K562 (cell line): ENCODE data around the gene RBM20. TPM values are rescaled to one million over a fixed set of nuclear protein-coding genes. Genes with fewer than 3 reads are reported as not detected.

ENCODE experiments used
- ARID2 ChIP-seq: fragments of 450-650 bp; IDR thresholded peaks from 2 replicates; pipeline ENCODE4 v1.6.1; 2017; ENCODE audit warnings: antibody characterized with exemption, mild to moderate bottlenecking
- ATF2 ChIP-seq: sonication (generic); formaldehyde crosslinking; IDR thresholded peaks from 2 replicates; pipeline ENCODE4 v1.8.1; 2022; ENCODE audit warnings: missing genetic modification reagents
- BMI1 ChIP-seq: fragments of 150-350 bp; IDR thresholded peaks from 2 replicates; pipeline ENCODE4 v1.6.1; 2014; ENCODE audit warnings: low read length
- CXXC5 ChIP-seq: fragments of 250-450 bp; sonication (Bioruptor Pico); IDR thresholded peaks from 2 replicates; pipeline ENCODE4 v1.8.0; 2022; ENCODE audit warnings: inconsistent platforms, mild to moderate bottlenecking, moderate library complexity
- EHMT2 ChIP-seq: fragments of 450-650 bp; IDR thresholded peaks from 2 replicates; pipeline ENCODE4 v1.6.1; 2018; ENCODE audit warnings: antibody characterized with exemption
- FOXA3 ChIP-seq, 2 experiments: fragments of 450-650 bp in 1 of 2; sonication (generic) in 1 of 2; formaldehyde crosslinking; IDR thresholded peaks in 1 of 2; conservative IDR thresholded peaks in 1 of 2; 2 replicates each; pipeline versions ENCODE4 v1.4.0 to v1.8.0; 2020 to 2022; ENCODE audit warnings: mild to moderate bottlenecking in 2 of 2, missing genetic modification reagents in 1 of 2
- FOXJ2 ChIP-seq: fragments of 200-800 bp; sonication (Bioruptor generic); IDR thresholded peaks from 2 replicates; pipeline ENCODE4 v1.6.1; 2016; ENCODE audit warnings: missing genetic modification characterization, missing compliant biosample characterization
- GATAD2B ChIP-seq: fragments of 450-650 bp; IDR thresholded peaks from 2 replicates; pipeline ENCODE4 v1.6.1; 2017; ENCODE audit warnings: mild to moderate bottlenecking, borderline replicate concordance
- MECOM ChIP-seq: fragments of 250-450 bp; sonication (Bioruptor Pico); IDR thresholded peaks from 2 replicates; pipeline ENCODE4 v1.8.0; 2022; ENCODE audit warnings: inconsistent platforms
- NFRKB ChIP-seq: fragments of 450-650 bp; IDR thresholded peaks from 2 replicates; pipeline ENCODE4 v1.6.1; 2016; ENCODE audit warnings: low read depth
- PHF8 ChIP-seq: fragments of 200-600 bp; sonication (generic); IDR thresholded peaks from 2 replicates; pipeline ENCODE4 v1.6.1; 2012; ENCODE audit warnings: mixed run types, mild to moderate bottlenecking, inconsistent platforms, low read length, moderate library complexity, borderline replicate concordance
- RBM34 ChIP-seq: fragments of 200-400 bp; formaldehyde crosslinking; IDR thresholded peaks from 2 replicates; pipeline ENCODE4 v1.6.1; 2018; ENCODE audit warnings: low read length, borderline replicate concordance; ENCODE audit not compliant: insufficient read depth
- SAFB ChIP-seq: fragments of 200-400 bp; formaldehyde crosslinking; IDR thresholded peaks from 2 replicates; pipeline ENCODE4 v1.6.1; 2017; ENCODE audit warnings: low read depth, low read length, borderline replicate concordance
- VEZF1 ChIP-seq: fragments of 200-800 bp; sonication (Bioruptor generic); IDR thresholded peaks from 2 replicates; pipeline ENCODE4 v1.6.1; 2017; ENCODE audit warnings: missing genetic modification characterization, missing compliant biosample characterization
- ZFP36 ChIP-seq: fragments of 150-350 bp; IDR thresholded peaks from 2 replicates; pipeline ENCODE4 v1.6.1; 2018; ENCODE audit warnings: low read length, low read depth; ENCODE audit not compliant: partially characterized antibody
- ZNF507 ChIP-seq: conservative IDR thresholded peaks from 2 replicates; pipeline ENCODE4 v1.6.1; 2017; ENCODE audit warnings: missing genetic modification characterization, missing compliant biosample characterization
- ZNF586 ChIP-seq: fragments of 450-650 bp; formaldehyde crosslinking; conservative IDR thresholded peaks from 2 replicates; pipeline ENCODE4 v1.4.0; 2020; ENCODE audit warnings: mild to moderate bottlenecking, moderate library complexity
- ZNF589 ChIP-seq: fragments of 200-800 bp; sonication (Bioruptor generic); IDR thresholded peaks from 2 replicates; pipeline ENCODE4 v1.6.1; 2016; ENCODE audit warnings: low read depth, missing genetic modification characterization, missing compliant biosample characterization
- ZNF785 ChIP-seq: fragments of 250-450 bp; sonication (Bioruptor Pico); IDR thresholded peaks from 2 replicates; pipeline ENCODE4 v1.4.0; 2020; ENCODE audit warnings: mild to moderate bottlenecking
- polyA plus RNA-seq, 8 experiments: library from polyadenylated mRNA; depleted of rRNA in 4 of 8; stranded (reverse) in 5 of 8; unstranded in 3 of 8; fragments of >200 nt; fragmentation: Nextera tagmentation in 2 of 8; fragmentation: Illumina TruSeq in 1 of 8; extraction: Ambion mirVana in 2 of 8; extraction: Trizol in 1 of 8; gene quantifications; 2 replicates each; pipeline versions ENCODE4 v1.2.1 to v1.2.3, GENCODE V29; 2011 to 2014; ENCODE audit warnings: inconsistent platforms in 1 of 8, missing spikeins in 1 of 8
- total RNA-seq, 7 experiments: library from RNA; depleted of rRNA in 6 of 7; stranded (reverse); fragments of >200 nt in 6 of 7; fragmentation: Illumina TruSeq in 2 of 7; extraction: Trizol in 2 of 7; gene quantifications; 2 replicates each; pipeline versions ENCODE4 v1.2.1 to v1.2.3, GENCODE V29; 2011 to 2021; ENCODE audit warnings: low replicate concordance in 1 of 7
- TF ChIP-seq, protein P1 (sequence below): sonication (generic); IDR thresholded peaks from 2 replicates; pipeline ENCODE4 v1.6.1; 2016
- TF ChIP-seq, protein P2 (sequence below): sonication (generic); formaldehyde crosslinking; IDR thresholded peaks from 2 replicates; pipeline ENCODE4 v1.9.0; 2022; ENCODE audit warnings: mild to moderate bottlenecking, missing genetic modification reagents
- TF ChIP-seq, protein P3 (sequence below): fragments of 450-650 bp; IDR thresholded peaks from 2 replicates; pipeline ENCODE4 v1.6.1; 2017; ENCODE audit warnings: antibody characterized with exemption, mild to moderate bottlenecking

The RBM20 gene
- total and polyA plus RNA-seq, 9 of the 15 experiments (the other 6 are each of a cell fraction or from before 2014, with no cell fraction given), result 0.63 to 5.7 (median 3.2) TPM

DNA sequence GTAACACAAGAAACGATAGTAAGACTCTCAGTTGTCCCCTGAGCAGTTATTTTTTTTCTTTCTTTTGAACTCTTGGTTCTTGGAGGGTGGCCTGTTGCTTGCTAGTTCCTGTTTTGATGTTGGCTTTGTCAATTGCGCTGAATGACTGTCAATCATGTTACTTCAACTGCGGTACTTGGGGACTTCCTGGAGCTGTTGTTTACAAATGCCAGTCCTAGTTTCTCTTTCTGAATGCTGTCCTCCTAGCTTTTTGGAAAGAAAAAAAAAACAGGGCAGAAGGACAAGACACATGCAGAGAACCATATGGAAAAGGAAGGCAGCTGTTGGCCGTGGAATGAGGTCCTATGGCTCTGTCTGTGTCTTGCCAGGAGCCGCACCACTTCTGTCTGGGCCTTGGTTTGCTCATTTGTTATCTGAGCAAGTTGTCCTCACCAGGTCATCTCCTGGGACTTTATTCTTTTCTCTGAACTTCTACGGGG is 220.6 kb downstream of the RBM20 start (continued):
- TF ChIP-seq, protein P1, sequence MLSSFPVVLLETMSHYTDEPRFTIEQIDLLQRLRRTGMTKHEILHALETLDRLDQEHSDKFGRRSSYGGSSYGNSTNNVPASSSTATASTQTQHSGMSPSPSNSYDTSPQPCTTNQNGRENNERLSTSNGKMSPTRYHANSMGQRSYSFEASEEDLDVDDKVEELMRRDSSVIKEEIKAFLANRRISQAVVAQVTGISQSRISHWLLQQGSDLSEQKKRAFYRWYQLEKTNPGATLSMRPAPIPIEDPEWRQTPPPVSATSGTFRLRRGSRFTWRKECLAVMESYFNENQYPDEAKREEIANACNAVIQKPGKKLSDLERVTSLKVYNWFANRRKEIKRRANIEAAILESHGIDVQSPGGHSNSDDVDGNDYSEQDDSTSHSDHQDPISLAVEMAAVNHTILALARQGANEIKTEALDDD, result no peak
- TF ChIP-seq NFRKB (0 out of 2 replicates have a peak, but pooled peaks have one; percentile 48), SAFB (no peak), ZNF589 (CRISPR knock-in tag) (no peak), ZNF507 (tag) (no peak), FOXJ2 (tag) (no peak), EHMT2 (no peak), PHF8 (peak; percentile 15; the same call in 1 of the 2 replicates), ZNF586 (CRISPR knock-in tag) (no peak), ATF2 (CRISPR knock-in tag) (no peak), ARID2 (no peak), CXXC5 (CRISPR knock-in tag) (0 out of 2 replicates have a peak, but pooled peaks have one; percentile 39), ZFP36 (no peak), VEZF1 (CRISPR knock-in tag) (0 out of 2 replicates have a peak, but pooled peaks have one; percentile 4), ZNF785 (CRISPR knock-in tag) (no peak), GATAD2B (no peak), BMI1 (no peak), MECOM (no peak), RBM34 (no peak), FOXA3 (CRISPR knock-in tag; conservative IDR thresholded peaks at IDR 0.05 in 1 of 2, IDR thresholded peaks at IDR 0.05 in 1 of 2) (peak in 1 of 2 experiments; percentile 55; a peak in 1 of 4 replicates)
- TF ChIP-seq, protein P2, sequence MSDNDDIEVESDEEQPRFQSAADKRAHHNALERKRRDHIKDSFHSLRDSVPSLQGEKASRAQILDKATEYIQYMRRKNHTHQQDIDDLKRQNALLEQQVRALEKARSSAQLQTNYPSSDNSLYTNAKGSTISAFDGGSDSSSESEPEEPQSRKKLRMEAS, result no peak
- TF ChIP-seq, protein P3, sequence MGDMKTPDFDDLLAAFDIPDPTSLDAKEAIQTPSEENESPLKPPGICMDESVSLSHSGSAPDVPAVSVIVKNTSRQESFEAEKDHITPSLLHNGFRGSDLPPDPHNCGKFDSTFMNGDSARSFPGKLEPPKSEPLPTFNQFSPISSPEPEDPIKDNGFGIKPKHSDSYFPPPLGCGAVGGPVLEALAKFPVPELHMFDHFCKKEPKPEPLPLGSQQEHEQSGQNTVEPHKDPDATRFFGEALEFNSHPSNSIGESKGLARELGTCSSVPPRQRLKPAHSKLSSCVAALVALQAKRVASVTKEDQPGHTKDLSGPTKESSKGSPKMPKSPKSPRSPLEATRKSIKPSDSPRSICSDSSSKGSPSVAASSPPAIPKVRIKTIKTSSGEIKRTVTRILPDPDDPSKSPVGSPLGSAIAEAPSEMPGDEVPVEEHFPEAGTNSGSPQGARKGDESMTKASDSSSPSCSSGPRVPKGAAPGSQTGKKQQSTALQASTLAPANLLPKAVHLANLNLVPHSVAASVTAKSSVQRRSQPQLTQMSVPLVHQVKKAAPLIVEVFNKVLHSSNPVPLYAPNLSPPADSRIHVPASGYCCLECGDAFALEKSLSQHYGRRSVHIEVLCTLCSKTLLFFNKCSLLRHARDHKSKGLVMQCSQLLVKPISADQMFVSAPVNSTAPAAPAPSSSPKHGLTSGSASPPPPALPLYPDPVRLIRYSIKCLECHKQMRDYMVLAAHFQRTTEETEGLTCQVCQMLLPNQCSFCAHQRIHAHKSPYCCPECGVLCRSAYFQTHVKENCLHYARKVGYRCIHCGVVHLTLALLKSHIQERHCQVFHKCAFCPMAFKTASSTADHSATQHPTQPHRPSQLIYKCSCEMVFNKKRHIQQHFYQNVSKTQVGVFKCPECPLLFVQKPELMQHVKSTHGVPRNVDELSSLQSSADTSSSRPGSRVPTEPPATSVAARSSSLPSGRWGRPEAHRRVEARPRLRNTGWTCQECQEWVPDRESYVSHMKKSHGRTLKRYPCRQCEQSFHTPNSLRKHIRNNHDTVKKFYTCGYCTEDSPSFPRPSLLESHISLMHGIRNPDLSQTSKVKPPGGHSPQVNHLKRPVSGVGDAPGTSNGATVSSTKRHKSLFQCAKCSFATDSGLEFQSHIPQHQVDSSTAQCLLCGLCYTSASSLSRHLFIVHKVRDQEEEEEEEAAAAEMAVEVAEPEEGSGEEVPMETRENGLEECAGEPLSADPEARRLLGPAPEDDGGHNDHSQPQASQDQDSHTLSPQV, result no peak
